PC-3 (cell line): ENCODE measurements around the gene CACNA2D2.

Source experiments
- CTCF ChIP-seq: fragments of 300-600 bp; sonication (generic); conservative IDR thresholded peaks from 2 replicates; pipeline ENCODE4 v1.5.1; 2017; ENCODE audit warnings: antibody characterized with exemption, low read depth, mild to moderate bottlenecking, low read length
- EZH2 ChIP-seq: fragments of 300-600 bp; sonication (generic); IDR thresholded peaks from one replicate; pipeline ENCODE4 v1.6.1; 2017; ENCODE audit warnings: antibody characterized with exemption, mild to moderate bottlenecking, low read length; ENCODE audit not compliant: unreplicated experiment
- EZH2phosphoT487 ChIP-seq: fragments of 300-600 bp; sonication (generic); IDR thresholded peaks from 2 replicates; pipeline ENCODE4 v1.6.1; 2018; ENCODE audit warnings: mild to moderate bottlenecking, antibody characterized with exemption, low read length, borderline replicate concordance

GRCh38 chr3:50533807-50534461 is 30.5 kb upstream of the CACNA2D2 start:
- TF ChIP-seq EZH2 (no peak), CTCF (no peak), EZH2phosphoT487 (no peak)
